NK-92 (cell line): ENCODE results near the gene MXRA8.
"Not testable (repeated sequence)": the region's sequence is repeated elsewhere in the genome, so short reads cannot be mapped to it uniquely, and the experiment has no call there.

ENCODE experiments used
- DNase-seq: peaks from one replicate; lab custom pipeline; 2025; ENCODE audit not compliant: unreplicated experiment; lab: John Stamatoyannopoulos, UW

The MXRA8 gene

DNA sequence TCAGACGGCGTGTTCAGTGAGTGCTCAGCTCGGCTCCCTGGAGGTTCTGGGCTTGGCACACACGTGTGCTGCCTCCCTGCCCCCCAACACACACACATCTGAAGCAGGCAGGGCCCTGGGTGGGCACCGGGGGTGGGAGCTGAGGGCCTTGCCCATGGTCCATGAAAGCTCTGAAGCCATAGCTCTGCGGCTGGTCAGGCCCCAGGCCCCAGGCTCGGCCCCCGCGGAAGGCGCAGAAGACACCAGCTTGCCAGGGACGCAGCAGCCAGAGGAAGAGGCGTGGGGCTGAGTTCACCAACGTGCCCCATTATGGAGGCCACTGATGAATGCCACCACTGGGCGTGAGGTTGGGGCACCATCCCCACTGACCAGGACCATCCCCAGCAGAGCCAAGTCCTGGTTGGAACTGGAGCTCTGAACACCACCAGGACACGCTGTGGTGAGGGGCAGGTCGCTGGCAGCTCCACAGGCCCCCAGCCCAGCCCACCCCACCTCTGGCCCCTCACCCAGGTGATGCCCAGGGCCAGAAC lies 12.5 kb upstream of the MXRA8 start:
- DNase-seq = no peak

DNA sequence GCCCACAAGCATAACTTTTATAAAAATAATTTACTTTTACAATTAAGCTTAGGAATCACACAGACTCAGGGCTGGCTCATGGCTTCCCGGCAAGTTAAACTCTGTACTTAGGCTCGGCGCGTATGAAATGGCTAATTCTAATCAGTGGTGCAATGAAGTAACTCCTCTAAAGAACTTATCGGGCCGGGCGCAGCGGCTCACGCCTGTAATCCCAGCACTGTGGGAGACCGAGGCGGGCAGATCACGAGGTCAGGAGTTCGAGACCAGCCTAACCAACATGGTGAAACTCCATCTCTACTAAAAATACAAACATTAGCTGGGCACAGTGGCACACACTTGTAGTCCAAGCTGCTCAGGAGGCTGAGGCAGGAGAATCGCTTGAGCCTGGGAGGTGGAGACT lies 11.7 kb upstream of the MXRA8 start:
- not testable (repeated sequence) for DNase-seq

DNA sequence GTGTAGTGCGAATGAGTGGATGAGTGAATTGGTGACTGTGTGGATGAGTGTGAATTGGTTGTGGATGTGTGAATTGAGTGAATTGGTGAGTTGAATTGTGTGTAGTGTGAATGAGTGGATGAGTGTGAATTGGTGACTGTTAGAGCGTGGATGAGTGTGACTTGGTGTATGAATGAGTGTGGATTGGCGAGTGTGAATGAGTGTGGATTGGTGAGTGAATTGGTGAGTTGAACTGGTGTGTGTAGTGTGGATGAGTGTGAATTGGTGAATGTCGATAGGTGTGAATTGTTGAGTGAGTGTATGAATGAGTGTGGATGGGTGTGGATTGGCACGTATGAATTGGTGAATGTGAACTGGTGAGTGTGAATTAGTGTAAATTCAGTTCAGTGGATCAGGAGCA lies 9.0 kb upstream of the MXRA8 start:
- DNase-seq = no peak

DNA sequence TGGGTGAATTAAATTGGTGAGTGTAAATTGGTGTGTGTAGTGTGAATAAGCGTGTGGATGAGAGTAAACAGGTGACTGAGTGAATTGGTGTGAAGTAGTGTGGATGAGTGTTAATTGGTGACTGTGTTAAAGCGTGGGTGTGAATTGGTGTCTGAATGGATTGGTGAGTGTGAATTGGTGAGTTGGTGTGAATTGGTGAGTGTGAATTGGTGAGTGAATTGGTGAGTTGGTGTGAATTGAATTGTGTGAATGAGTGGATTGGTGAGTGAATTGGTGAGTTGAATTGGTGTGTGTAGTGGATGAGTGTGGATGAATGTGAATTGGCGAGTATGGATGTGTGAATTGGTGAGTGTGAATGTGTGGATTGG lies 8.3 kb upstream of the MXRA8 start:
- DNase-seq = no peak

DNA sequence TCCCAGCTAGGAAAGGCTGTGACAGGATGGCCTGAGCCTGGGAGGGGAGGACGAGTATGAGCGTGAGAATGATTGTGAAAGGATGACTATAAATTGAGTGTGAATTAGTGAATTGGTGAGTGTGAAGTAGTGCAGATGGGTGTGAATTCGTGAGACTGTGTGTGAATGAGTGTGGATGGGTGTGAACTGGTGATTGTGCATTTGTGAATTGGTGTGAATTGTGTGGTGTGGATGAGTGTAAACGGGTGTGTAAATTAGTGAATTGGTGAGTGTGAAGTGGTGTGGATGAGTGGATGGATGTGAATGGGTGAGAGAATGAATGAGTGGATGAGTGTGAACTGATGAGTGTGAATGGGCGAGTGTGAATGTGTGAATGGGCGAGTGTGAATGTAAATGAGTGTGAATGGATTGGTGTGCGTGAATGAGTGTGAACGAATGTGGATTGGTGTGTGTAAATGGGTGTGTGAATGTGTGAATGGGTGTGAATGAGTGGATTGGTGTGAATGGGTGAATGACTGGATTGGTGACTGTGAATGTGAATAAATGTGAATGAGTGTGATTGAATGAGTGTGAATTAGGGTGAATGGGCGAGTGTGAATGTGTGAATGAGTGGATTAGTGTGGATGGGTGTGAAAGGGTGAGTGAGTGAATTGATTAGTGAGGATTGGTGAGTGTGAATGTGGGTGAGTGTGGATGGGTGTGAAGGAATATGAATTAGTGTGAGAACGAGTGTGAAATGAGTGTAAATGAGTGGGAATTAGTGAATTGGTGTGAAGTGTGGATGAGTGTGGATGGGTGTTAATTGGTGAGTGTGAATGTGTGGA lies 7.7 kb upstream of the MXRA8 start:
- no peak for DNase-seq

DNA sequence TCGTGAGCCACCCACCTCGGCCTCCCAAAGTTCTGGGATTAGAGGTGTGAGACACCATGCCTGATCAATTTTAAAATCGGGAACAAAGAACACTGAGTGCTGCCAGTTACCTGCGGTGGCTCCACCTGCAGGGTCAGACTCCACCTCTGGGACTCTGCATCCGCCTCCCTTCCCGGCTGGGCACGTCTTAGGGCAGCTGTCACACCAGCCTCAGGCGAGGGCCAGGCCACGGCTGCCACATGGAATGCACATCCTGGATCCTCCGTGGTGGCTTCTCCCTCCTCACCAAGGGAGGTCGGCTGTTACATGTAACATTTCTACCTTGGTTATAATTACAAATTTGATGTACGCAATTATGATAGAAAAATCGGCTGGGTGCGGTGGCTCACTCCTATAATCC lies 5.9 kb upstream of the MXRA8 start:
- no peak for DNase-seq

DNA sequence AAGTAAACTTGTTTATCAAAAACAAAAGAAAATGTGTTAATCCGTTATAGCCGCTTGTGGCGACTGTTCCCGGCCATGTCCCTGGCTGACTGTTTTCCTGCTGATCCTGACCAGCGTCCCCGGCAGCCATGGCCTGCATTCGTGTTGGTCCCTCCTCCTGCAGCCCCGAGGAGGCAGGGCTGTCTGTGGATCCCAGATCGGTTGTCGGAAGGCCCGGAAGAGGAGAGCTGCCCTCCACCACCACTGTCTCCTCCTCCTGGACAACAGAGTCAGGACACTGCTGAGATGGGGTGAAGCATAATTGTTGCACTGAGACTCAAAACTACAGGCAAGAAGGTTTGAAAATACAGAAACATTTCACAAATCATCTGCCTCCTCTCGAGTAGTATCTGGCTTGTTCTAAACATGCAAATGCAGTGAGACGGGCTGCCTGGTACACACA lies 3.6 kb upstream of the MXRA8 start:
- no peak for DNase-seq

DNA sequence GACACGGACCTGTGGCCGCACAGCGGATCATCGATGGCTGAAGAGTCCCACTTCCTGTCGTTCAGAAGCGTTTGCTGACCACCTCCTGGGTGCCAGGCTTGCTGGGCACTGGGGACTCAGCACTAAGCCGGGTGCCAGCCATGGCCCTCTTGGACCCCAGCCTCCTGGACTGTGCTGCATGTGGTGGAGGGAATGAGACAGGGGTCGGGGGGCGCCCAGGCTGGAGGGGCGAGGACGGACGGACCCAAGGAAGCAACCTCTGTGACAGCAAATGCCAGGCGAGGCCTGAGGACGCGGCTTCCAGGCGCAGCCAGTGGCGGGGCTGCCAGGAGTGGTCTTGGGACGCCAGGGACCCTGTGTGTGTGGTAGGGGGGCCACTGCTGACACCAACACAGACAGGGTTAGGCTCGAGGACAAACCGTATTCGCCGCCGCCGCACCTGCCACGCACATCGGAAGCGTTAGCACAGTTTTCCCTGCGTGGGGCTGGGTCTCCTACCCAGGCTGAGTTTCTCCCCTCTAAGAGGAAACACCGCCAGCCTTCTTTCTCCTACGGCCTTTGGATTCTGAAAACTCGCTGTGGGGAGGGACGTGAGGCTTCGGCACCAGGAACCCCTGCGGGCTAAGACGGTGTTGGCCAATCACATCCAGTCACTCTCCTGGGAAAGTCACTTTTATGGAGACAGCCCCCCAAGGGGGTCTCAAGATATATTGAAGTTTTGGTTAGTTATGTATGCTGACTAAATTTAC lies 3.1 kb upstream of the MXRA8 start:
- DNase-seq = no peak

DNA sequence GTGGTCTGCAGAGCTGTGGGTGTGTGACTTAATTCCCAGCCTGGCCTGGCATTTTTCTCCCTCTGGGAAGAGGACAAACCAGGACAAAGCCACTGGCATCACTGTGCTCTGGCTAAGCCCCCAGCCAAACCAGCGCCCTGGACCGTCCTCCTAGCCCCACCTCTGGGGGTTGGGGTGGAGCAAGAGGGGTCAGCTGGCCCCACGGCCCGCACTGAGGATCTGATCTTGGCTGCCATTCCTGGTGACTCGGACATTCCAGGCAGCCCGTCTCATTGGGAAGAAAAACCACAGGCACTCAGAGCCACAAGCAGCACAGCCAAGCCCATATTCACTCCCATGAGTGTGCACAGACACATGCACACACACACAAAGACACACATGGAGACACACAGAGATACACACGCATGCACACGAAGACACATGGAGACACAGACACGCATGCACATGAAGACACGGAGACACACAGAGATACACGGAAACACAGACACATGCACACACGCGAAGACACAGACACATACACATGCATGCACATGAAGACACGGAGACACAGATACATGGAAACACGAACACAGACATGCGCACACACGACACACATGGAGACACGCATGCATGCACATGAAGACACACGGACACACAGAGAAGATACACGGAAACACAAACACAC lies 2.3 kb upstream of the MXRA8 start:
- DNase-seq = no peak

DNA sequence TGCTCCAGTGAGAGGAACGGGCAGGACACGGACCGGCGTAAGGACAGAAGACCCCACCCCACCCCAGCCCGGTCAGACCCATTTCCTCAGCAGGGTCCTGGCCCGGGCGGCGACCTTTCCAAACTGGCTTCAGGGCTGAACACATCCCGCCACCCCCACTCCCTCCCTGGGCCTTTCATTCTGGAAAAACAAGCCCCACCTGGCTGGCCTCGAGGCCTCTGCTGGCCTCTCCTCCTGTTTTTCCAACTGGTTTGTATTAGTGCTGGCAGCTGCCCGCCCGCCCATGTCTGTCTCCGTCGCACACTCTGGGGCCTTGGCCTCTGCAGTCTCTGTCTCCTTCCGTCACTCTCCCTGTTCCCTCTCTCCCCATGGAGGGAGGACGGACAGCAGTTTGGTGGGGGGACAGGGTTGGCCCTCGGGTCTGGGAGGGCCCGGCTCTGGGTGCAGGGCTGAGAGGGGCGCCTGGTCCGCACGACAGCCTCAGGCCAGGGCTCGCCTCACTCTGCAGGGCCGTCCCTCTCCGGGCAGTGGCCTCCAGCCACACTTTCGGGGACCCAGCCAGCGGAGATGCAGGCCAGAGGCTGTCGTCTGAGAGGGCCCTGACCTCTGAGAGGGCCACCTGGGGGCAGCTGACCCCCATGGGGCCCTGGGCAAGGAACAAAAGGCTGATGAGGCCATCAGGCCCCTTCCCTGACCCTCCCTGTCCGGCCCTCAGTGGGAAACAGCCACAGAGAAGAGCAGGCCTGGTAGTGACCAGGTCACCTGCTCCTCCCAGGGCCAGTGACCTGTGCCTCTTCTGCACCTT lies 1.5 kb upstream of the MXRA8 start:
- DNase-seq = no peak

DNA sequence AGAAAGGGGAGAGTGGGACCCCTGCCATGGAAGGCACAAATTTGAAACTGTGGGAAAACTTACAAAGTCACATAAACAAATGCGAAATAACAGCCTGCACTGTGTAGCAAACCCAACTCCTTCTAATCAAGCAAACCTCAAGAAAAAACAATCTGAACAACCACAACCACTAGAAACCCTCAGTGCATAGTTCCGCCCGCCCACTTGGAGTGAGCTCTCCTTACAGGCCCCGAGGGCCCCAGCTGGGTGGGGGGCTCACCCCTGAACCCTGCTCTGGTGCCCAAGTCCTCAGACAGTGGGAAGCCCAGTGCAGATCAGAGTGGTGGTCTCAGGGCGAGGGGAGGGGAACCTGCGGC lies 931 bp upstream of the MXRA8 start:
- DNase-seq = no peak

DNA sequence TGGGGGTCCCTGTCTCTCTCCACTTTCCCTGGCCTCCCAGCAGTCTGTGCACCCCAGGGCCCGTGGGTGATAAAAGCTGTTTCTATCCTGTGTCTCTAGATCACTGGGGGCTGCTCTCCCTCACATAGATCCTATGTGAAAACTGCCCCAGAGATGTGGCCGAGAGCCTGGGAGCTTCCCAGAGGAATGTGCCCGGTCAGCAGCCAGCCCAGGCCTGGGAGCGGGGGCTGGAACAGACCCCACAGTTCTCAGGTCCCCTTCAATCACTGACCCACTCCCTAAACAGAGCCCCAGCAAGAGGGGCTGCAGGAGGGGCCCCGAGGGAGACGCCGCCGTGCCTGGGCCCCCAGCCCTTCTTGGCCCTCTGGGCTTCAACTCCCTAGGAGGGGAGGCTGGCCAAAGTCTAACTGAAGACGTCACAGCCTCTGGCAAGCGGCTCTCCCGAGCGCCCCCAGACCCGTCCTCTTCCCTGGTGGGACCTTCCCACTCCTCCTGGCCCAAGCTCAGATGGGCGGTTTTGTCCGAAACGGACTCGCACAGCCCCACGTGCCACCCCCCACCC lies 403 bp downstream of the MXRA8 start:
- no peak for DNase-seq

DNA sequence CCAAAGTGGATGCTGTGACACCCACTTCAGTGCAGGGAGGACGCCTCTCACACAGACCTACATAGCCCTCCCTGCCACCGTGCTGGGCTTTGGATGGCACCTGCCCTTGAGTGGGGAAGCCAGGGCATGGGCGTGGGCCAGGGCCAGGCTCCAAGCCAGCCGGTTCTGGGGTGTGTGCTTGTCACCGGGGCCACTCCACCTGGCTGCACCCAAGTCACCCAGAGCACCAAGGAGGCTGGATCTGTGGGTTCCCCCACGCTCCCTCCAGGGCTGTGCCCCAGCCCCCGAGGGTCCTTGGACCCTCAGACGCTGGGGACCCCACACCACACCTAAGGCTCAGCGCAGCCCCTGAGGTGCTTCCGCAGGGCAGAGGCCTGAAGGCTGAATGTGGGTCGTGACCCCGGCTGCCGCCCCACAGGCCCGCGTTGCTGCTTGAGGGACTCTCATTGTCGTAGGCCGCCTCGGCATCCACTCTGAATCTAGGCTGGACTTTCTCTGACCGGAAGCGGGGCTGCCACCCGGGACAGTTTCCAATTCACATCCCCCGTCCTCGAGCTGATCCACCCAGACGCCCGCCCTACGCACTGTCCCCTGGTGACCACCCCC lies 1.5 kb downstream of the MXRA8 start:
- no peak for DNase-seq

DNA sequence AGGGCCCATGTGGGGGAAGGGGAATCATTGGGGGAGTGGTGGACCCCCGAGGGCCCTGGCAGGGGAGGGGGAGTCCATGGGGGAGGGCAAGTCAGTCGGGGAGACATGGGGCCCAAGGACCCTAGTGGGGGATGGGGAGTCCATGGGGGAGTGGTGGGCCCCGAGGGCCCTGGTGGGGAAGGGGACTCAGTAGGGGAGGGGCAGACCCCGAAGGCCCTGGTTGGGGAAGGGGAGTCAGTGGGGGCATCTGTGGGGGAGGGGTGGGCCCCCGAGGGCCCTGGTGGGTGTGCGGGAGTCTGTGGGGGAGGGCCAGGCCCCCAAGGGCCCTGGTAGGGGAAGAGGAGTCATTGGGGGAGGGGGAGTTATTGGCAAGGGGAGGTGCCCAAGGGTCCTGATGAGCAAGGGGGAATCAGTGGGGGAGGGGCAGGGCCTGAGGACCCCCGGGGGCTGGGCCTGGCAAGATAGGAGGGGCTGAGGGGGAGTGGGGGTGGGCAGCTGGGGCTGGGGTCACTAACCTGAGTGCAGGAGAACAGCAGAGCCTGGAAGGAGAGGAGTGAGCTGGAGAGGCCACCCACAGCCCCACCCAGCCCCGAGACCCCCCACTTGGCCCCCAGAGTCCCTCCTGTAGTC lies 2.1 kb downstream of the MXRA8 start:
- no peak for DNase-seq

DNA sequence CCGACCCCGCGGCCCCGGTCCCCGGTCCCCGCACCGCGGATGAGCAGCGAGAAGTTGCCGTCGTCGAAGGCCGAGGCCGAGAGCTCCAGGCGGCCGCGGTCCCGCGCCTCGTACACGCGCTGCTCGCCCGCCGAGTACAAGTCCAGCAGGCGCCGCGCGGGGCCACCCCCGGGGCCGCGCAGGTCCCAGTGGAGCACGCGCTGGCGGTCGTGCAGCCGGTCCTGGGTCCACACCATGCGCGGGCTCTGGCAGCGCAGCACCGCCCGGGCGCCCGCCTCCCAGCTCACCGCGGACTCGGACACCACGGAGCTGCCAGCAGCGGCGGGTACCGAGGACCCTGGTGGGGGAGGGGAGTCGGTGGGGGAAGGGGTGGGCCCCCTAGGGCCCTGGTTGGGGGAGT lies 2.9 kb downstream of the MXRA8 start:
- DNase-seq = no peak

DNA sequence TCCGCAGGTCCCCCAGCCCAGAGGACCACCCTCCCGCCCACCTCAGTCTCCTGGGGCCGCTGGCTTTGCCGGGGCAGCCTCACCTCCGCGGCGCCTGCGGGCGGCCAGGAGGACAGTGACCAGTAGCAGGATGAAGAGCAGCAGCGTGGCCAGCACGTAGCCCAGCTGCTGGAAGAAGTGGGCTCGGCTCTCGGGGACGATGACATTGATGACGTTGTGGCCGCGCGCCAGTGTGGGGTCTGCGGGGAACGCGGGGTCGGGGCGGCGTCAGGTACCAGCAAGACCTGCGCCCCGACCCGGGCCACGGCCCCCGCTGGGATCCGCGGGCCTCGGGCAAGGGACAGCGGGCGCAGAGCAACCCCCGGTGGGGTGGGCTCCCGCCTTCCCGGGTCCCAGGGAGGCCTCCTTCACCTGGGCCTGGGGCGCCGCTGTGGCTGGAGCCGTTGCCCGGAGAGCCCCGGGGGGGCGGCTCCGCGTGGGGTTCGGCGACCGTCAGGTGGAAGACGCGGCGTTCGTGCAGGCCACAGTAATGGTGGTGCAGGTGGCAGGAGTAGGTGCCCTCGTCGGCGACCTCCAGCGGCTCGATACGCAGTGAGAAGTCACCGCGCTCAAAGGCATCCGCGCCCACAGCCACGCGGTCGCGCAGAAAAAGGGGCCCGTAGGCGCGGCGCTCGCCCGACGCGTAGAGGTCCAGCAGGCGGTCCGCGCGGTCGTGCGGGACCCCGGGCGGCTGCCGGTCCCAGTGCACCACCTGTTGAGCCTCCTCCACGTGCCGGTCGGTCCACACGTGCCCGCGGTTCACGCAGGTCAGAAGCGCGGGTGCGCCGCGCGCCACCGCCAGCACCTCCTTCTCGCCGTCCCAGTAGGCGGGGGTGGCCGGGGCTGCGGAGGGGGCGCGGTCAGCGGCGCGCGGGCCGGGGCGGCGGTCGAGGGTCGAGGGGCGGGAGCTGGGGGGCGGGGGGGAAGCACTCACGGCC lies 3.8 kb downstream of the MXRA8 start:
- DNase-seq = no peak

DNA sequence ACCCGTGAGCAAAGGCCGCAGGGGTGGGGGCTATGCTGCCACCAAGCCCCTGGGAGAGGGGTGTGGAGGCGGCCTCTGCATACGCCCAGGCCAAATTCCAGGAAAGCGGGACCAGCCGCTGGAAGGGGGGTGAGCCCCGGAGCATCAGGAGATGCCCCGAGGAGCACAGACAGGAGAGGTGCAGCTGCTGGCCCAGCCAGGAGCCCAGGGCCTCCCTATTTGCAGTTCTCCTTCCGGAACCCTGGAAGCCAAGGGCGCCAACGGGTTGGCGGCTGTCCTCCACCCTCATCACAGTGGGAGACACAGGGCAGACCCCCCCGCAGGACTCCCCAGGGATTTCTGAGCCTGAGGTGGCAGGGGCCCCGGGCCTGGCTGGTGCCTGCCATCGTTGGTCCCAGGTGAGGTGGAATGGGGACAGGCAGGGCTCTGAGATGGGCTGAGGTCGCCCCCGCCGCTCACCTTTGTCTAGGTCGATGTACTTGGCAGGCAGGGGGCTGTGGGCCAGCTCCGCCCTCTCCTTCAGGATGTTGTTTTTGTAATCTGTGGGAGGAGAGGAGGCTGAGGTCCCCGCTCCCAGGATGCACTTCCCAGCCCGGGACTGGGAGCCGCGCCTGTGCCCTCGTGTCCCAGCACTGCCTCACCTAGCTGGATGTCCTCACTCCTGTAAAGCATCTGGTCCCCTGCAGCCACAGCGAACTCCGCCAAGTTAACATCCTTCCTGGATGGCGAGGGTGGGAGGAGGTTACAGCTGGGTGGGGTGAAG lies 4.8 kb downstream of the MXRA8 start:
- DNase-seq = no peak

DNA sequence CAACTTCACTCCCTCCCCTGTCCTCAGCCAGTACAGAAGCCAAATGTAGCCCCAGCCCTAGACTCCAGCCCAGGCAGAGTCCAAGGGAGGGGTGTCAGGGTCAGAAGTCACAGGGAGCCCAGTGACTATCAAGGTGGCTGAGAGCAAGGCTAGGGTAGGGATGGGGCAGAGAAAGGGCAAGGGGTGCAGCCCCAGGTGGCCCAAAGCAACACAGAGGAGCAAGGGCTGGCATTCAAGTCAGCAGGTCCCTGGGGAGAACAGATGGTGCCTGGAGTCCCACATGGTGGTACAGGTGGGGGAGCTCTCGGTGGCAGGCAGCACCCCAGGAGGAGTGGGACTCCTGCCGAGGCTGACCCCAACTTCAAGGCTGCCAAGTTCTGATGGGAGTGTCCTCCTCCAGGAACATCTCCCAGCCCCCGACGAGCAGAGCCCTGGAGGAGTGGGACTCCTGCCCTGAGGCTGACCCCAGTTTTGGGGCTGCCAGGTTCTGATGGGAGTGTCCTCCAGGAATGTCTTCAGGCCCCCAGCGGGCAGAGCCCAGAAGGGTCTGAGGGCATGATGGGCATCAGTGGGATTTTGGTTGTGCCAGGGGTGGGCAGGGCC lies 5.5 kb downstream of the MXRA8 start:
- DNase-seq = no peak
